SK-N-SH treated with all-trans-retinoic acid at 6 μM for 48 hours (cell line): ENCODE results near the gene ARL11.

Experiments used
- ATAC-seq: fragments of 200-7000 bp; cut with Tn5 transposase; 3 replicates; pipeline ENCODE4 v1.9.1; 2020; ENCODE audit warnings: mild to moderate bottlenecking, moderate library complexity
- CSDC2 ChIP-seq: fragments of 250-450 bp; sonication (Bioruptor Pico); IDR thresholded peaks from 2 replicates; pipeline ENCODE4 v1.5.0; 2020; ENCODE audit warnings: mild to moderate bottlenecking, moderate library complexity
- CSRNP3 ChIP-seq: fragments of 250-450 bp; sonication (Bioruptor Pico); IDR thresholded peaks from 2 replicates; pipeline ENCODE4 v1.5.1; 2021; ENCODE audit warnings: mild to moderate bottlenecking, moderate library complexity
- ESRRG ChIP-seq: fragments of 250-450 bp; sonication (Bioruptor Pico); IDR thresholded peaks from 2 replicates; pipeline ENCODE4 v1.6.1; 2021; ENCODE audit warnings: mild to moderate bottlenecking
- GLIS3 ChIP-seq: fragments of 250-450 bp; sonication (Bioruptor Pico); IDR thresholded peaks from 2 replicates; pipeline ENCODE4 v1.5.0; 2020; ENCODE audit warnings: mild to moderate bottlenecking, moderate library complexity
- ISL1 ChIP-seq: fragments of 250-450 bp; sonication (Bioruptor Pico); IDR thresholded peaks from 2 replicates; pipeline ENCODE4 v2.1.2; 2022; ENCODE audit warnings: mild to moderate bottlenecking, moderate library complexity
- OSR1 ChIP-seq: fragments of 250-450 bp; sonication (Bioruptor Pico); IDR thresholded peaks from 2 replicates; pipeline ENCODE4 v1.8.0; 2022; ENCODE audit warnings: moderate library complexity, mild to moderate bottlenecking, inconsistent platforms
- PPARA ChIP-seq: fragments of 250-450 bp; sonication (Bioruptor Pico); IDR thresholded peaks from 2 replicates; pipeline ENCODE4 v1.5.0; 2020; ENCODE audit warnings: mild to moderate bottlenecking, borderline replicate concordance
- RARB ChIP-seq: fragments of 250-450 bp; sonication (Bioruptor Pico); IDR thresholded peaks from 2 replicates; pipeline ENCODE4 v1.8.0; 2021; ENCODE audit warnings: mild to moderate bottlenecking, moderate library complexity
- SNAI2 ChIP-seq: fragments of 250-450 bp; sonication (Bioruptor Pico); IDR thresholded peaks from 2 replicates; pipeline ENCODE4 v1.5.0; 2020; ENCODE audit warnings: mild to moderate bottlenecking, moderate library complexity
- TCF4 ChIP-seq: fragments of 250-450 bp; sonication (Bioruptor Pico); IDR thresholded peaks from 2 replicates; pipeline ENCODE4 v1.8.0; 2021; ENCODE audit warnings: mild to moderate bottlenecking, moderate library complexity, borderline replicate concordance
- ZC3H10 ChIP-seq: fragments of 250-450 bp; sonication (Bioruptor Pico); IDR thresholded peaks from 2 replicates; pipeline ENCODE4 v1.5.1; 2021; ENCODE audit warnings: mild to moderate bottlenecking, moderate library complexity
- ZFP3 ChIP-seq: fragments of 250-450 bp; sonication (Bioruptor Pico); IDR thresholded peaks from 2 replicates; pipeline ENCODE4 v1.5.0; 2020; ENCODE audit warnings: mild to moderate bottlenecking, moderate library complexity
- ZNF565 ChIP-seq: fragments of 450-650 bp; formaldehyde crosslinking; conservative IDR thresholded peaks from 2 replicates; pipeline ENCODE4 v1.5.0; 2020; ENCODE audit warnings: low read depth, mild to moderate bottlenecking, moderate library complexity
- ZNF70 ChIP-seq: fragments of 450-650 bp; formaldehyde crosslinking; IDR thresholded peaks from 2 replicates; pipeline ENCODE4 v1.5.0; 2020; ENCODE audit warnings: mild to moderate bottlenecking, moderate library complexity
- TF ChIP-seq, protein P1 (sequence below): fragments of 250-450 bp; sonication (Bioruptor Pico); IDR thresholded peaks from 2 replicates; pipeline ENCODE4 v1.5.0; 2020; ENCODE audit warnings: mild to moderate bottlenecking, moderate library complexity
- TF ChIP-seq, protein P2 (sequence below): fragments of 250-450 bp; sonication (Bioruptor Pico); IDR thresholded peaks from 2 replicates; pipeline ENCODE4 v1.8.0; 2020; ENCODE audit warnings: mild to moderate bottlenecking, moderate library complexity, borderline replicate concordance
- TF ChIP-seq, protein P3 (sequence below): fragments of 250-450 bp; sonication (Bioruptor Pico); IDR thresholded peaks from 2 replicates; pipeline ENCODE4 v1.8.0; 2021; ENCODE audit warnings: low read depth, mild to moderate bottlenecking, moderate library complexity, borderline replicate concordance

The ARL11 gene

DNA sequence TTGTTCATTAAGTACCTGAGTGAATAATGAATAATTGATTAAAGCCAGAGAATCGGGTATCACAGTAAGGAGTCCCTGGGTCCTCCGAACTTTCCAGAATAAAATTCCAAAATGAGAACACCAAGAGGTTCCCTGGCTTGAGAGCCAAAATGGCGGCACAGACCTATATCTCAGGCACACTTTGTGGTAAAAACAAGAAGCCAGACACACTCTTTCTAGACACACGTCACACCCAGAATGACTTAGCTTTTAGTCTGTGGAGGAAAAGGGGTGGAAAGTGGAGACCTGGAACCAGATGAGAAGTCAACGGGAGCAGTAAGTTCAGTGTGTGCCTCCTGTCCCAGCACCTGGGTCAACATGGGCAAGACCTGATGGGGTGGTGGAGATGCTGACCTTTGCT, 8.4 kb downstream of the ARL11 start (continued):
- TF ChIP-seq CSRNP3 (CRISPR knock-in tag) (no peak), ESRRG (CRISPR knock-in tag) (no peak)

- TF ChIP-seq ZNF70 (CRISPR knock-in tag), result no peak
- TF ChIP-seq OSR1 (CRISPR knock-in tag), result no peak
- TF ChIP-seq CSDC2 (CRISPR knock-in tag), result no peak
- no peak for TF ChIP-seq ISL1 (CRISPR knock-in tag)
- TF ChIP-seq, all 23 proteins: peak for 0
- ATAC-seq, result no peak
Measured at GRCh38 chr13:49638030-49638743, 9.9 kb downstream of the ARL11 start.

DNA sequence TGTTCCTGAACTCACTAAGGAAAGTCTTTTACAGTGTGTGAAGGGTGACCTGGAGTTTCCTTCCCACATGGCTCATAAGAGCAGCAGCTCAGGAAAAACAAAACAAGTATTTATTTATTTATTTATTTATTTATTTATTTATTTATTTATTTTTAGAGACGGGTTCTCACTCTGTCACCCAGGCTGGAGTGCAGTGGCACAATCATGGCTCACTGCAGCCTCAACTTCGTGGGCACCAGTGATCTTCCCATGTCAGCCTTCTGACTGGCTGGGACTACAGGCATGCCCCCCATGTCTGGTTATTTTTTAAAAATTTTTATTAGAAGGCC, 10.4 kb downstream of the ARL11 start:
- ATAC-seq, result no peak
- TF ChIP-seq ZNF565, result no peak
- TF ChIP-seq GLIS3 (CRISPR knock-in tag), result no peak
- no peak for TF ChIP-seq TCF4 (CRISPR knock-in tag)
- TF ChIP-seq, protein P1, sequence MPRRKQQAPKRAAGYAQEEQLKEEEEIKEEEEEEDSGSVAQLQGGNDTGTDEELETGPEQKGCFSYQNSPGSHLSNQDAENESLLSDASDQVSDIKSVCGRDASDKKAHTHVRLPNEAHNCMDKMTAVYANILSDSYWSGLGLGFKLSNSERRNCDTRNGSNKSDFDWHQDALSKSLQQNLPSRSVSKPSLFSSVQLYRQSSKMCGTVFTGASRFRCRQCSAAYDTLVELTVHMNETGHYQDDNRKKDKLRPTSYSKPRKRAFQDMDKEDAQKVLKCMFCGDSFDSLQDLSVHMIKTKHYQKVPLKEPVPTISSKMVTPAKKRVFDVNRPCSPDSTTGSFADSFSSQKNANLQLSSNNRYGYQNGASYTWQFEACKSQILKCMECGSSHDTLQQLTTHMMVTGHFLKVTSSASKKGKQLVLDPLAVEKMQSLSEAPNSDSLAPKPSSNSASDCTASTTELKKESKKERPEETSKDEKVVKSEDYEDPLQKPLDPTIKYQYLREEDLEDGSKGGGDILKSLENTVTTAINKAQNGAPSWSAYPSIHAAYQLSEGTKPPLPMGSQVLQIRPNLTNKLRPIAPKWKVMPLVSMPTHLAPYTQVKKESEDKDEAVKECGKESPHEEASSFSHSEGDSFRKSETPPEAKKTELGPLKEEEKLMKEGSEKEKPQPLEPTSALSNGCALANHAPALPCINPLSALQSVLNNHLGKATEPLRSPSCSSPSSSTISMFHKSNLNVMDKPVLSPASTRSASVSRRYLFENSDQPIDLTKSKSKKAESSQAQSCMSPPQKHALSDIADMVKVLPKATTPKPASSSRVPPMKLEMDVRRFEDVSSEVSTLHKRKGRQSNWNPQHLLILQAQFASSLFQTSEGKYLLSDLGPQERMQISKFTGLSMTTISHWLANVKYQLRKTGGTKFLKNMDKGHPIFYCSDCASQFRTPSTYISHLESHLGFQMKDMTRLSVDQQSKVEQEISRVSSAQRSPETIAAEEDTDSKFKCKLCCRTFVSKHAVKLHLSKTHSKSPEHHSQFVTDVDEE (CRISPR knock-in tag), result no peak
- TF ChIP-seq ZC3H10, result no peak
- no peak for TF ChIP-seq ZNF70 (CRISPR knock-in tag)
- TF ChIP-seq CSDC2 (CRISPR knock-in tag), result no peak
- TF ChIP-seq, protein P2, sequence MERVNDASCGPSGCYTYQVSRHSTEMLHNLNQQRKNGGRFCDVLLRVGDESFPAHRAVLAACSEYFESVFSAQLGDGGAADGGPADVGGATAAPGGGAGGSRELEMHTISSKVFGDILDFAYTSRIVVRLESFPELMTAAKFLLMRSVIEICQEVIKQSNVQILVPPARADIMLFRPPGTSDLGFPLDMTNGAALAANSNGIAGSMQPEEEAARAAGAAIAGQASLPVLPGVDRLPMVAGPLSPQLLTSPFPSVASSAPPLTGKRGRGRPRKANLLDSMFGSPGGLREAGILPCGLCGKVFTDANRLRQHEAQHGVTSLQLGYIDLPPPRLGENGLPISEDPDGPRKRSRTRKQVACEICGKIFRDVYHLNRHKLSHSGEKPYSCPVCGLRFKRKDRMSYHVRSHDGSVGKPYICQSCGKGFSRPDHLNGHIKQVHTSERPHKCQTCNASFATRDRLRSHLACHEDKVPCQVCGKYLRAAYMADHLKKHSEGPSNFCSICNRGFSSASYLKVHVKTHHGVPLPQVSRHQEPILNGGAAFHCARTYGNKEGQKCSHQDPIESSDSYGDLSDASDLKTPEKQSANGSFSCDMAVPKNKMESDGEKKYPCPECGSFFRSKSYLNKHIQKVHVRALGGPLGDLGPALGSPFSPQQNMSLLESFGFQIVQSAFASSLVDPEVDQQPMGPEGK (CRISPR knock-in tag), result no peak
- TF ChIP-seq RARB (CRISPR knock-in tag), result no peak
- no peak for TF ChIP-seq SNAI2 (CRISPR knock-in tag)
- TF ChIP-seq ZFP3, result no peak

- peak; percentile 64 for ATAC-seq
- TF ChIP-seq ZC3H10, result no peak
- no peak for TF ChIP-seq CSDC2 (CRISPR knock-in tag)
- TF ChIP-seq, protein P3, sequence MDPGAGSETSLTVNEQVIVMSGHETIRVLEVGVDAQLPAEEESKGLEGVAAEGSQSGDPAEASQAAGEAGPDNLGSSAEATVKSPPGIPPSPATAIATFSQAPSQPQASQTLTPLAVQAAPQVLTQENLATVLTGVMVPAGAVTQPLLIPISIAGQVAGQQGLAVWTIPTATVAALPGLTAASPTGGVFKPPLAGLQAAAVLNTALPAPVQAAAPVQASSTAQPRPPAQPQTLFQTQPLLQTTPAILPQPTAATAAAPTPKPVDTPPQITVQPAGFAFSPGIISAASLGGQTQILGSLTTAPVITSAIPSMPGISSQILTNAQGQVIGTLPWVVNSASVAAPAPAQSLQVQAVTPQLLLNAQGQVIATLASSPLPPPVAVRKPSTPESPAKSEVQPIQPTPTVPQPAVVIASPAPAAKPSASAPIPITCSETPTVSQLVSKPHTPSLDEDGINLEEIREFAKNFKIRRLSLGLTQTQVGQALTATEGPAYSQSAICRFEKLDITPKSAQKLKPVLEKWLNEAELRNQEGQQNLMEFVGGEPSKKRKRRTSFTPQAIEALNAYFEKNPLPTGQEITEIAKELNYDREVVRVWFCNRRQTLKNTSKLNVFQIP (CRISPR knock-in tag), result no peak
- TF ChIP-seq ZNF70 (CRISPR knock-in tag), result no peak
- TF ChIP-seq PPARA (CRISPR knock-in tag), result no peak
- TF ChIP-seq ISL1 (CRISPR knock-in tag), result no peak
- TF ChIP-seq, protein P2 (CRISPR knock-in tag), result no peak
- TF ChIP-seq SNAI2 (CRISPR knock-in tag), result no peak
Measured at GRCh38 chr13:49641801-49642291, 13.5 kb downstream of the ARL11 start.
